Measurements from ENCODE around the gene MYRIP.

Gene MYRIP

DNA sequence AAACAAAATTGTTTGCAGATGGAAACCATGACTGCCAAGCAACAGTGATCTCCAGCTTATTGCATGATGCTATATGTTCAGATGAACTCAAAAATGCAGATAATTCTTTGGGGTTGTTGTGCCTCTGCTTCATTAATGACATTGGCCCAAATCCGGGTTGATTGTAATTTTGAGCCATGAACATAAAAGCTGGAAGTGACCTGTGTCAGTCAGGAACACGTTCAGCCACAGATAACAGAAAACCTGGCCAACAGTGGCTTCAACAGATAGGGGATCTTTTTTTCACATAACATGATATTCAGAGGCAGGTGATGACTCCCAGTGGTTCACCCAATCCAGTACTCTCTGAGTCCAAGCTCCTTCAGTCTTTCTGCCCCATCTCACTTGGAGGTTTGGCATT, 423.2 kb downstream of the MYRIP start:
- no peak overlapping the region for H3K4me3 ChIP-seq (ENCODE audit: low read depth, low read length)
- no peak for TF ChIP-seq CTCF (IDR thresholded peaks at IDR 0.05; ENCODE audit: insufficient read depth, low read depth, low read length, missing control alignments)
- no peak for DNase-seq (ENCODE audit: low read depth)

GRCh38 chr3:40237159-40237558, 427.8 kb downstream of the MYRIP start:
- TF ChIP-seq CTCF (IDR thresholded peaks at IDR 0.05; ENCODE audit: insufficient read depth, low read depth, low read length, missing control alignments), result no peak
- DNase-seq (ENCODE audit: low read depth), result no peak
- H3K4me3 ChIP-seq (ENCODE audit: low read depth, low read length), result no peak overlapping the region

DNA sequence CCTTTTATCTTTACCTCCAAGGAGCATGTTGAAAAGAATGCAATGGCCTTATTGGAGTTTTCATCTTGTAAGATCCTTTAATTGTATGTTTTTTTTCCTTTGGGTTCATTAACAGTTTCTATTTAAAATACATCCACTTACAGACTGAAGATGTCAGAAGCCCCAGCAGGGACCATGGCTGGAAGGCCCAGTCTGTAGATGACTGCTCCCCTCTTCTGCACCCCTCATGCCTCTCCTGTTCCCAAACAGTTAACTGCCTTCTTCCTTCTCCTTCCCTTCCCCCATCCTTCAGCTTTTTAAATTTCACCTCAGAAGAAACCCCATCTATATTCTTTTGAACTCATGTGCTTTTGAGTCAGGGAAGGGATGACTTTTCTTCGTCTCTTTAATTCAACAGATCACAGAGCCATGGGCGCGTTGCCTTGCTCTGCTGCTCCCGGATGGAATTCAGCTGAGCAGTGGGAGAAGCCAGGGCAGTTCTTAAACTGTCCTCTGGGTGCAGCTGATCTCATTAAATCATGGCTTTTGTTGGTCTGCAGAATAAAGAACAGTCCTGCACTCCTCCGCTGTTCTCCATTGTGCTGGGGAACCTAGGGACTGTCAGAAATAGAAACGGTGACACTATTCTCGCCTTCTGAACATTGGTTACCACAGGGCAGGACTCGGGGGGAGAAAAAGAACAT, 428.6 kb downstream of the MYRIP start:
- DNase-seq (ENCODE audit: low read depth), result no peak
- TF ChIP-seq CTCF (IDR thresholded peaks at IDR 0.05; ENCODE audit: insufficient read depth, low read depth, low read length, missing control alignments), result no peak
- H3K4me3 ChIP-seq (ENCODE audit: low read depth, low read length), result no peak overlapping the region

- TF ChIP-seq CTCF (IDR thresholded peaks at IDR 0.05; ENCODE audit: insufficient read depth, low read depth, low read length, missing control alignments), result no peak
- peak; percentile 12 for DNase-seq (ENCODE audit: low read depth)
- H3K4me3 ChIP-seq (ENCODE audit: low read depth, low read length), result no peak overlapping the region
Observed at GRCh38 chr3:40240921-40241320, 431.5 kb downstream of the MYRIP start.

GRCh38 chr3:40242216-40242615, 432.8 kb downstream of the MYRIP start:
- no peak for DNase-seq (ENCODE audit: low read depth)
- no peak for TF ChIP-seq CTCF (IDR thresholded peaks at IDR 0.05; ENCODE audit: insufficient read depth, low read depth, low read length, missing control alignments)
- H3K4me3 ChIP-seq (ENCODE audit: low read depth, low read length), result no peak overlapping the region

DNA sequence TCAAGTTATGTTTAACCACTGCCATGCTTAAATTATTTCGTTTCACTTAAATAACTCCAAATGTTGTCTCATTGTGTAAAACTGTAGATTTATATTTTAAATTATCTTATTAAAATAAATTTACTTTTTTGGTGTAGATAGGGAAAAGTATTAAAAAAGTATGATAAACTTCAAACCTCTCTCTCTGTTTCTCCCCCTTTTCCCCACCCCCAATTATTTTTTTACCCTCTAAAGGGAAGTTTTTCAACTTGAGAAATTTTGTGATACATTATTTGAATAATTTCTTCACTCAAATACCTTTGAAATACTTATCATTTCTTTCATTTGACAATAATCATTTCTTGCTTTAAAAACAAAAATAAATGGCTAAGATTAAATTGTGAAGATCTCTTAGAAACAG, 433.2 kb downstream of the MYRIP start:
- H3K4me3 ChIP-seq (ENCODE audit: low read depth, low read length), result no peak overlapping the region
- DNase-seq (ENCODE audit: low read depth), result no peak
- TF ChIP-seq CTCF (IDR thresholded peaks at IDR 0.05; ENCODE audit: insufficient read depth, low read depth, low read length, missing control alignments), result no peak

DNA sequence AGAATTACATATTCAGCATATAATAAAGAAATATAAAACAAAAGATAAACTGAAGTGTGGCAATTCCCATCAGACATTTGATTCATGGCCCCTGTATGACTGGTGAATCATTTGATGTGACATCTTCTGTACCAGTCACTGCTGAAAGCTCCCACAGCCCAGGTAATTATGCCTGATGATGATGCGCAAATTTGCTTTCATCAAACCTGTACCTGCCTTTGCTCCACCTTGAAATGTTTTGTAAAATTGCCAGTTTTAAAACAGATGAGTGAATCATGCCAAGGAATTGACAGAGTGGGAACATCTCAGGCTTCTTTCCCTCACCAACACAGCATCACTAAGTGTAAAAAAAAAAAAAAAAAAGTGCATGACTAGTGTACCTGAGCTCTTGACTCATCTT, 433.6 kb downstream of the MYRIP start:
- no peak for TF ChIP-seq CTCF (IDR thresholded peaks at IDR 0.05; ENCODE audit: insufficient read depth, low read depth, low read length, missing control alignments)
- DNase-seq (ENCODE audit: low read depth), result no peak
- no peak overlapping the region for H3K4me3 ChIP-seq (ENCODE audit: low read depth, low read length)

All from GM12865 (cell line).